GM12878 (cell line): ENCODE data around the gene ADPRHL1. TPM values are rescaled to one million over a fixed set of nuclear protein-coding genes. Genes with fewer than 3 reads are reported as not detected.

Experiments used
- ATAC-seq: fragments of 200-7000 bp; cut with Tn5 transposase; 3 replicates; pipeline ENCODE4 v1.9.1; 2020; ENCODE audit warnings: mild to moderate bottlenecking, moderate library complexity
- BruUV-seq: library from RNA; stranded (reverse); fragments of 400-500 nt; replicated peaks from 2 replicates; lab custom pipeline; 2021; lab: Mats Ljungman, UMichigan
- CTCF ChIA-PET: fragments of 300-600 bp; sonication (Branson Sonifier 250); formaldehyde crosslinking; extraction: SDS; loops from one replicate; lab custom pipeline; 2021; ENCODE audit warnings: inconsistent platforms; lab: Yijun Ruan, JAX
- POLR2A ChIA-PET: fragments of 350-600 bp; formaldehyde crosslinking; extraction: SDS; loops from one replicate; lab custom pipeline; 2021; ENCODE audit warnings: inconsistent platforms; lab: Charles Lee
- RAD21 ChIA-PET: fragments of 300-600 bp; sonication (Branson Sonifier 250); formaldehyde crosslinking; loops from one replicate; lab custom pipeline; 2023; ENCODE audit warnings: antibody characterized with exemption; ENCODE audit not compliant: unreplicated experiment; lab: Charles Lee
- SMC1A ChIA-PET: fragments of 300-600 bp; sonication (Branson Sonifier 250); formaldehyde crosslinking; loops from one replicate; lab custom pipeline; 2023; ENCODE audit not compliant: unreplicated experiment, uncharacterized antibody; lab: Charles Lee
- DNase-seq: peaks from one replicate; pipeline ENCODE4 v3.0.0-alpha.2; 2011; ENCODE audit warnings: low read depth, low spot score
- FAIRE-seq: peaks from 3 replicates; lab custom pipeline; 2011; peaks lifted over from hg19 to GRCh38; lab: Jason Lieb, UNC
- H2AFZ ChIP-seq: 2 replicates; pipeline ENCODE4 v1.6.0; 2011; ENCODE audit warnings: low read depth, low read length, control low read depth; ENCODE audit not compliant: control insufficient read depth
- H3K27ac ChIP-seq: 2 replicates; pipeline ENCODE4 v1.5.1; 2011; ENCODE audit warnings: control low read depth; ENCODE audit not compliant: control insufficient read depth, insufficient read depth
- H3K27me3 ChIP-seq, 2 experiments: replicated peaks in 1 of 2; 2 replicates each; pipeline versions ENCODE4 v1.6.0 to v1.6.1; 2011; ENCODE audit warnings: low read length in 1 of 2; ENCODE audit not compliant: control insufficient read depth in 2 of 2, insufficient read depth in 2 of 2
- H3K36me3 ChIP-seq, 2 experiments: 2 replicates each; pipeline ENCODE4 v1.5.1; 2011; ENCODE audit warnings: low read length in 1 of 2; ENCODE audit not compliant: control insufficient read depth in 2 of 2, insufficient read depth in 2 of 2
- H3K4me1 ChIP-seq: 2 replicates; pipeline ENCODE4 v1.6.1; 2011; ENCODE audit warnings: mild to moderate bottlenecking, low read length, moderate library complexity, mixed read lengths; ENCODE audit not compliant: control insufficient read depth, insufficient read depth
- H3K4me2 ChIP-seq: 2 replicates; pipeline ENCODE4 v1.6.0; 2011; ENCODE audit warnings: control low read depth; ENCODE audit not compliant: control insufficient read depth, insufficient read depth
- H3K4me3 ChIP-seq: fragments of 200-600 bp; sonication (generic); 2 replicates; pipeline ENCODE4 v1.5.1; 2016
- H3K79me2 ChIP-seq: 2 replicates; pipeline ENCODE4 v1.6.0; 2011; ENCODE audit warnings: low read length; ENCODE audit not compliant: control insufficient read depth, insufficient read depth
- H3K9ac ChIP-seq: 2 replicates; pipeline ENCODE4 v1.8.0; 2011; ENCODE audit warnings: low read length, control low read depth, mixed read lengths; ENCODE audit not compliant: control insufficient read depth, insufficient read depth
- H3K9me3 ChIP-seq: replicated peaks from 3 replicates; pipeline ENCODE4 v1.5.1; 2011; ENCODE audit warnings: mild to moderate bottlenecking, low read length; ENCODE audit not compliant: control insufficient read depth, insufficient read depth
- H4K20me1 ChIP-seq: 2 replicates; pipeline ENCODE4 v1.6.0; 2011; ENCODE audit not compliant: control insufficient read depth, insufficient read depth
- CBFB ChIP-seq: IDR thresholded peaks from 2 replicates; pipeline ENCODE4 v1.6.1; 2016; ENCODE audit warnings: antibody characterized with exemption, low read depth
- ESRRA ChIP-seq: IDR thresholded peaks from 2 replicates; pipeline ENCODE4 v1.6.1; 2012; ENCODE audit warnings: mild to moderate bottlenecking, low read length, improper control_type of control experiment
- FOXK2 ChIP-seq: fragments of 450-650 bp; IDR thresholded peaks from 2 replicates; pipeline ENCODE4 v1.6.1; 2017; ENCODE audit warnings: mild to moderate bottlenecking, moderate library complexity
- SPI1 ChIP-seq: IDR thresholded peaks from 2 replicates; pipeline ENCODE4 v1.6.1; 2011; ENCODE audit warnings: low read depth, mild to moderate bottlenecking, low read length, moderate library complexity, borderline replicate concordance; ENCODE audit not compliant: insufficient read depth
- WGBS: methylation state at CpG from one replicate; pipeline ENCODE4 v1.1.6; 2016; ENCODE audit warnings: low lambda C conversion rate; ENCODE audit not compliant: insufficient replicate concordance, insufficient coverage; ENCODE audit errors: missing lambda C conversion rate; 5-methylcytosine and 5-hydroxymethylcytosine counted together
- in situ Hi-C: fragments of 300-500 bp; cut with MboI; formaldehyde crosslinking; loops from 9 replicates; pipeline ENCODE4 v1.14.3; 2018; ENCODE audit warnings: mixed read lengths
- intact Hi-C: fragments of 100-400 bp; cut with micrococcal nuclease; formaldehyde crosslinking; loops from one replicate; pipeline ENCODE4 v1.14.2; 2022; ENCODE audit not compliant: unreplicated experiment
- polyA plus RNA-seq, 11 experiments: library from polyadenylated mRNA; depleted of rRNA in 4 of 11; unstranded in 6 of 11; stranded (reverse) in 5 of 11; fragments of >200 nt; fragmentation: Nextera tagmentation in 4 of 11; fragmentation: Illumina TruSeq in 1 of 11; extraction: Ambion mirVana in 4 of 11; extraction: Trizol in 1 of 11; gene quantifications; 1 replicate in 1 of 11; 2 replicates in 10 of 11; pipeline versions ENCODE4 v1.2.1 to v1.2.3, GENCODE V29; 2011 to 2016; ENCODE audit warnings: inconsistent platforms in 2 of 11, missing spikeins in 2 of 11, low read depth in 1 of 11
- total RNA-seq, 4 experiments: library from RNA; depleted of rRNA in 3 of 4; stranded (reverse); fragments of >200 nt in 3 of 4; fragmentation: Illumina TruSeq in 1 of 4; extraction: Trizol in 1 of 4; gene quantifications; 2 replicates each; pipeline versions ENCODE4 v1.2.1 to v1.2.3, GENCODE V29; 2013 to 2021
- TF ChIP-seq, protein P1 (sequence below): fragments of 450-650 bp; IDR thresholded peaks from 2 replicates; pipeline ENCODE4 v1.6.1; 2016; ENCODE audit warnings: mild to moderate bottlenecking, moderate library complexity, borderline replicate concordance

The ADPRHL1 gene
- total and polyA plus RNA-seq, 10 of the 15 experiments (the other 5 are each of a cell fraction or from before 2014, with no cell fraction given), result 0.05 to 1.9 (median 1.0) TPM

- no peaks in the 10 kb centered on the region for H4K20me1 ChIP-seq
- TF ChIP-seq FOXK2 (no peak), CBFB (no peak), ESRRA (no peak), SPI1 (no peak)
- TF ChIP-seq, protein P1, sequence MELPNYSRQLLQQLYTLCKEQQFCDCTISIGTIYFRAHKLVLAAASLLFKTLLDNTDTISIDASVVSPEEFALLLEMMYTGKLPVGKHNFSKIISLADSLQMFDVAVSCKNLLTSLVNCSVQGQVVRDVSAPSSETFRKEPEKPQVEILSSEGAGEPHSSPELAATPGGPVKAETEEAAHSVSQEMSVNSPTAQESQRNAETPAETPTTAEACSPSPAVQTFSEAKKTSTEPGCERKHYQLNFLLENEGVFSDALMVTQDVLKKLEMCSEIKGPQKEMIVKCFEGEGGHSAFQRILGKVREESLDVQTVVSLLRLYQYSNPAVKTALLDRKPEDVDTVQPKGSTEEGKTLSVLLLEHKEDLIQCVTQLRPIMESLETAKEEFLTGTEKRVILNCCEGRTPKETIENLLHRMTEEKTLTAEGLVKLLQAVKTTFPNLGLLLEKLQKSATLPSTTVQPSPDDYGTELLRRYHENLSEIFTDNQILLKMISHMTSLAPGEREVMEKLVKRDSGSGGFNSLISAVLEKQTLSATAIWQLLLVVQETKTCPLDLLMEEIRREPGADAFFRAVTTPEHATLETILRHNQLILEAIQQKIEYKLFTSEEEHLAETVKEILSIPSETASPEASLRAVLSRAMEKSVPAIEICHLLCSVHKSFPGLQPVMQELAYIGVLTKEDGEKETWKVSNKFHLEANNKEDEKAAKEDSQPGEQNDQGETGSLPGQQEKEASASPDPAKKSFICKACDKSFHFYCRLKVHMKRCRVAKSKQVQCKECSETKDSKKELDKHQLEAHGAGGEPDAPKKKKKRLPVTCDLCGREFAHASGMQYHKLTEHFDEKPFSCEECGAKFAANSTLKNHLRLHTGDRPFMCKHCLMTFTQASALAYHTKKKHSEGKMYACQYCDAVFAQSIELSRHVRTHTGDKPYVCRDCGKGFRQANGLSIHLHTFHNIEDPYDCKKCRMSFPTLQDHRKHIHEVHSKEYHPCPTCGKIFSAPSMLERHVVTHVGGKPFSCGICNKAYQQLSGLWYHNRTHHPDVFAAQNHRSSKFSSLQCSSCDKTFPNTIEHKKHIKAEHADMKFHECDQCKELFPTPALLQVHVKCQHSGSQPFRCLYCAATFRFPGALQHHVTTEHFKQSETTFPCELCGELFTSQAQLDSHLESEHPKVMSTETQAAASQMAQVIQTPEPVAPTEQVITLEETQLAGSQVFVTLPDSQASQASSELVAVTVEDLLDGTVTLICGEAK, result no peak
- no peak for FAIRE-seq
- intact Hi-C loops, result no loop called here
- no peak overlapping the region for H3K4me2 ChIP-seq
- no peak overlapping the region for H3K9ac ChIP-seq
- ATAC-seq, result no peak
- ChIA-PET RAD21 (no interaction called here), POLR2A (interaction anchor here (0.5 kb wide), 1 partner anchor 19 kb away, joined by 3 read pairs; no protein-coding TSS in a partner anchor), CTCF (no interaction called here), SMC1A (no interaction called here)
- no peaks in the 10 kb centered on the region for H3K4me1 ChIP-seq
- H3K4me3 ChIP-seq, result no peak overlapping the region
- no peaks in the 10 kb centered on the region for H3K9me3 ChIP-seq
- in situ Hi-C loops, result no loop called here
- no peaks in the 10 kb centered on the region for H3K27me3 ChIP-seq
- H3K36me3 ChIP-seq, result no peaks in the 10 kb centered on the region
- 89% methylated on average over 21 of the region's 21 CpGs for WGBS
- no peak overlapping the region for H3K27ac ChIP-seq
- no peak overlapping the region for H2AFZ ChIP-seq
- BruUV-seq, result no TSS peak
- no peak for DNase-seq
- H3K79me2 ChIP-seq, result no peaks in the 10 kb centered on the region
Observed at GRCh38 chr13:113433391-113433916, 19.8 kb downstream of the ADPRHL1 start.
